ENCODE data around the gene CNN2.
A peak's percentile ranks its signal among the peaks of the same experiment; 100 is the strongest.
"Not testable (repeated sequence)": the region's sequence is repeated elsewhere in the genome, so short reads cannot be mapped to it uniquely, and the experiment has no call there.

Gene CNN2

GRCh38 chr19:1012334-1012733 lies 14.1 kb upstream of the CNN2 start:
- no peak for DNase-seq

DNA sequence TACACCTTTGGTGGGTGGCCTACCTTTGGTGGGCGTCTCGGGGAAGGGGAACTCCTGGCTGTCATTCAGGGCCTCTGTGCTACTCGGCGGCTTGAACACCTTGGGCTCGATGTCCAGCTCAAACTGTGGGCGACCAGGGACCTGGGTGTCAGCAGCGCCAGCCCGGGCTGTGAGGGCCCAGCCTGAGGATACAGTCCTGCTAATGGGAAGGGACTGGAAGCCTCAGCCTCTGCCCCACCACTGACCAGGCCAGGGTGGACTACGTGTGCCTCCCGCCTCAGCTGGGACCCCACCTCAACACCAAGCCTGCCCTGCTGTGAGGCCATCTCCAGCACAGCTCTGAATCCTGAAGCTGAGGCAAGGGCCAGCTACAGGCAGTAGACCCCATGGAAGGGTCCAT lies 13.2 kb upstream of the CNN2 start:
- DNase-seq, result no peak

DNA sequence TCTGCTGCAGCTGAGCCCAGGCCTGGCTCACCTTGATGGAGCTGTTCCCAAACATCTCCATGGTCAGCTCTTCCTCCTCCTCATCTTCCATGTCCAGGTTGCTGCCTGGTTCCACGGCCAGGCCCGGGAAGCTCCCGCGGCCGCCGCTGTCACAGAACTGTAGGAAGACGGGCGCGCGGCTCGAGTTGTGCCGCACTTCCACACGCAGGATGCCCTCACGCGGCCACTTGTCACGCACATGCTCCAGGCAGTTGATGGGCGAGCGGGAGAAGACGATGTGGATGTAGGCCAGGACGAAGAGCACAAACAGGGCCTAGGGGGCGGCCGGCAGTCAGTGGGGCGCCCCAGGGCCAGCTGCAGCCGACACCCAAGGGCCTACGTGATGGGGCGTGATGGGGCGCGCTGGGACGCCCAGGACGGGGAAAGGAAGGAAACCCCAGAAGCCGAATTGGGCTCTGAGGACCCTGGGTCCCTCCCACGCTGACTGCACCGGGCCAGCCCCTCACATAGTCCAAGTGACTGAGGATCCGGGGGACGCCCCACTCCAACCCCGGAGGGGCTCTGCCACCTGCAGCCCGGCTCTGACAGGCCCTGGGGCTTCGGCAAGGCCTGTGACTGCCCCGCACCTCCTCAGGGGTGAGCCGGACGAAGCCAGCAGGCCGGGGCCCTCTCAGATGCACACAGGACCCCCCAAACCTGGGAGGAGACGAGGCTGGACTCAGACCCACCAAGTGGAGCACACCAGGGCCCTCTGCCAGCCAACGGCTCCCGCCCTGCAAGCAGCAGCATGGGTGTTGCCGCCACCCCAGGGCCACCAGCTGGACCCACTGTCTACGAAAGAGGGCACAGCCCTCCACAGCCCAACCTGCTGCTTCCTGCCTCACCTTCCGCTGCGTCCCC lies 12.0 kb upstream of the CNN2 start:
- no peak for DNase-seq

GRCh38 chr19:1015061-1015781 lies 11.2 kb upstream of the CNN2 start:
- no peak for DNase-seq

- DNase-seq, result no peak
These were observed 10.4 kb upstream of the CNN2 start for GRCh38 chr19:1015782-1016646.

GRCh38 chr19:1016647-1017114 lies 9.7 kb upstream of the CNN2 start:
- no peak for DNase-seq

DNA sequence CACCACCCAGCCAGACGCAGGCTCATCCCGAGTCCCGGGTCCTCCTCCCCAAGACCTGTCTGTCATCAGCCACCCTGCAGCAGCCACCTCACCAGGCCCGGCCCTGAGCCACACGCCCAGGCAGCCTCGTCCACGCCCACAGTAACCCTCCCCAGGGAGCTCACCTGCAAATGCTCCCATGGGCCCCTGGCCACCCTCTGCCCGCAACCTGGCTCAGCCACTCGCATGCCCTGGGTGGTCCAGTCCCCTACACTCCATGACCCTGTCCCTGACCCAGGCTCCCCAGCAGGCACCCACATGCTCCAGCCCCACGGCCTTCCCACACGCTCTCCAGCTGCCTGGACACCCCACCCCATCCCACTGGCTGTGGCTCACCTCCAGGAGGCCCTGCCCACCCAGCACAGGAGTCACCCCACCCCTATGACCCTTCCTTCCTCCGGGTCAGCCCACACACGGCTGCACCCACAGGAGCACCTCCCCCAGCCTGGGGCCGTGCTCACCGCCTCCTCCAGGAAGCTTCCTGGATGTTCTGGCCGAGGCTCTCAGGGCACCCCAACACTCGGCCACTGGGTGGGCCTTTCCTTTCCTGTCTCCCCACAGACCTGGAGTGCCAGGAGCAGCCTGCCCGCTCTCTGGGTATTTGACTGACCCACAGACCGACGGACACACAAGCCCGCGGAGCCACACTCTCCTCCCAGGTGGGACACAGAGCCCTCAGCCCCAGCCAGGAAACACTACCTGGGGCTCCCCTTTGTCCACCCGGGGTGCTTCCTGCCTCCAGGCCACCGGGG lies 9.1 kb upstream of the CNN2 start:
- no peak for DNase-seq

DNA sequence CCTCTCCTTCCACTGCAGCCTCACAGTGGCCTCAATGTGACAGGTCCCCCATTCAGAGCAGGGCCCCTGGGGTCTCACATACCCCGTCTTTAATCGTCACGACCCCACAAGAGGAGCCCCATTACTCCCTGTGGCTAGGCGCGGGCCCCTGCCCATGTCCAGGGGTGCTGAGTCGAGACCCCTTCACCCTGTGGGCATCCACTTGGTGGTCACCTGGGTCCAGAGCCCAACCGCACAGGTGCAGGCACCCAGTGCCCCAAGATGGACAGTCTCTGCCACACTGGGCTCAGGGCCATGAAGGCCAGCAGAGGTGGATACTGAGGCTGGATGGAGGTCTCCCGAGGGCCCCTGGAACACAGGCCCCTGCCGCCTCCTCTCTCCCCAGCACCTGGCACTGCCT lies 8.5 kb upstream of the CNN2 start:
- no peak for DNase-seq

- DNase-seq, result no peak
These were observed 8.0 kb upstream of the CNN2 start for GRCh38 chr19:1018393-1018792.

- no peak for DNase-seq
These were observed 7.3 kb upstream of the CNN2 start for GRCh38 chr19:1018932-1019615.

DNA sequence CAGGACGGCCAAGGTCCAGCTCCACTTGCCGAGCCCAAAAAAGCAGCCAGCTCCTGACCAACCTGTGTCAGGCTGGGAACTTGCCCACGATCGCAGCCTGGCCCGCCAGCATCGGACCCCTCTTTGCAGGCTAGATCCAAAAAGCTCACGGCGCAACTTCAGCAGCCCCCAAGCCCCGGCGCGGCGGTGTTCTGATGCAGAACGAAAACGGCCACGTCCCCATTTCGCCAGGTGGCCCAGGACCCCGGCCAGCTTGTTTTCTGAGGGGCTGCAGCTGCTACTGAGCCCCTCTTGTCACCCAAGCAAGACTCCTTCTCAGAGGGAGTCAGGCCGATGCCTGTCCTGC lies 6.8 kb upstream of the CNN2 start:
- DNase-seq, result no peak

- no peak for DNase-seq
These were observed 6.2 kb upstream of the CNN2 start for GRCh38 chr19:1019980-1020867.

GRCh38 chr19:1020868-1021425 lies 5.5 kb upstream of the CNN2 start, which contains the start of gene TMEM259:
TSS of gene TMEM259 (minus strand) at chr19:1021123. CDS start at chr19:1020996, 127 bp downstream.
- peak; percentile 98 for DNase-seq

DNA sequence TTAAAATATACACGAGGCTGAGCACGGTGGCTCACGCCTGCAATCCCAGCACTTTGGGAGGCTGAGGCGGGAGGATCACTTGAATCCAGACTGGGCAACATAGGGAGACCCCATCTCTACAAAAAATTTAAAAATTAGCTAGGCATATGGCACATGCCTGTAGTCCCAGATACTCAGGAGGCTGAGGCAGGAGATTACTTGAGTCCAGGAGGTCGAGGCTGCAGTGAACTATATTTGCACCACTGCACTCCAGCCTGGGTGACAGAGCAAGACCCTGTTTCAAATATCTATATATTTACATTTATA lies 2.6 kb upstream of the CNN2 start:
- not testable (repeated sequence) for DNase-seq

DNA sequence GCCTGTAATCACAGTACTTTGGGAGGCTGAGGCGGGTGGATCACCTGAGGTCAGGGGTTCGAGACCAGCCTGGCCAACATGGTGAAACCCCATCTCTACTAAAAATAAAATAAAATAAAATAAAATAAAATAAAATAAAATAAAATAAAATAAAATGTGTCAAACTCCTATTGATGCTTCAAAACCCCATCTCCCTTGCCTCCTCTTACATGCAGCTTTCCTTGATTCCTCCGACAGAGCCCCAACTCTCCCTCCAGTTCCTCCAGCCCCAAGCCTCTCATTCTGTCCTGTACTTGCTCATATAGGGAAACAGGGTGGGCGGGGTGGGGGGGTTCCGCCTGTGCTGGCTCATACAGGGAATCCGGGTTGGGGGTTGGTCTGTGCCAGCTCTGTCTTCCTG lies 1.3 kb upstream of the CNN2 start:
- not testable (repeated sequence) for DNase-seq

GRCh38 chr19:1026783-1027649 lies 608 bp downstream of the CNN2 start:
- DNase-seq, result no peak

GRCh38 chr19:1027650-1028061 lies 1.2 kb downstream of the CNN2 start:
- DNase-seq, result no peak

DNA sequence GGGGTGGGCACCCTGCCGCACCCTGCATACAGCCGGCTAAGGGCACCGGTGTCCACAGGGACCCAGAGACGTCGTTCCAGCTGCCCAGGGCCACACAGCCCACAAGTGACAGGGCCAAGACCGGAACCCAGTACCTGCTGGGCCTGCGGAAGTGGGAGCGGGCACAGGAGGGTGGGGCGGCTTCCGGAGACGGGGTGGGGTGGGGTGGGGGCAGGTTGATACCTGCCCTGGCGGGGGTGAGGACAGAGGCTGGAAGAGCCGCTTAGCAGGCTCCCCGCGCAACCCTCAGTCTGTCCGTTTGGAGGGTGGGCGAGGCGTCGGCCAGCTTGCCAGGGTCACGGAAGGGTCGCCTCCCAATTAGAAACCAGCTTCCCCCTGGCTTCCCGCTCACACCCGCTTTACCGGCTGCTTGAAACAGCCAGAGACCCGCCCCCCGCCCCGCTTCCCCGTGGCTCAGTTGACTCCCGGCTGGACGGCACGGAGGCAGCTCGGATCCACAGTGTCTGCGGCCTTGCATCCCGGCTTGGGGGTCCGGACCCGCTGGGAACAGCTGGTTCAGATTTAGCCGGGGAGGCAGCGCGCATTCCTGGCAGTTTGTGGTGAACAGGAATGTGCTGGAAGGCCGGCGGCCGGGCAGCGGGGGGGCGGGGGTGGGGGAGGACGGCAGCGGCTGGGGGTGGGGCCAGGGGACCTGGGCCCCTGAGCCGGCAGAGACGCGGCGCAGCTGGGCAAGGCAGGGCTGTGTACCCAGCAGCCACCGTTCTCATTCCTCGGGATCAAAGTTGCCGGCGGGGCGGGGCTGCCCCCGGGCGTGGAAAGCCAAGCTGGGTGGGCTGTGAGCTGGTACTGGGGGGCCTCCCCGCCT lies 1.9 kb downstream of the CNN2 start:
- peak; percentile 91 for DNase-seq

Measured in femur (tissue), 1 donor.